Fibroblast of gingiva (primary cell): ENCODE results near the gene GABRP.

Experiments used
- DNase-seq: peaks from one replicate; pipeline ENCODE4 v3.0.0-alpha.2; 2011; ENCODE audit warnings: low read depth

The GABRP gene

DNA sequence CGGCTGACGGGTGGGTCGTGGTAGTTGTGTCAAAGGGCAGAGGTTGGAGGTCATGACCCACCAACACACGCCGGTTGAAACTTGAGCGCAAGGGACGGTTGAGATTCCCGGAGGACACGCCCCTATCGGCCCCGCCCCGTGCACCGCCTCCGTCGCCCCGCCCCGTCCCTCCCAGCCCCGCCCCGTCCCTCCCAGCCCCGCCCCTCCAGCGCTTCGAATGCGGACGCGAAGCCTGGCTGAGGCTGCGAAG is 78.1 kb downstream of the GABRP start:
- no peak for DNase-seq

DNA sequence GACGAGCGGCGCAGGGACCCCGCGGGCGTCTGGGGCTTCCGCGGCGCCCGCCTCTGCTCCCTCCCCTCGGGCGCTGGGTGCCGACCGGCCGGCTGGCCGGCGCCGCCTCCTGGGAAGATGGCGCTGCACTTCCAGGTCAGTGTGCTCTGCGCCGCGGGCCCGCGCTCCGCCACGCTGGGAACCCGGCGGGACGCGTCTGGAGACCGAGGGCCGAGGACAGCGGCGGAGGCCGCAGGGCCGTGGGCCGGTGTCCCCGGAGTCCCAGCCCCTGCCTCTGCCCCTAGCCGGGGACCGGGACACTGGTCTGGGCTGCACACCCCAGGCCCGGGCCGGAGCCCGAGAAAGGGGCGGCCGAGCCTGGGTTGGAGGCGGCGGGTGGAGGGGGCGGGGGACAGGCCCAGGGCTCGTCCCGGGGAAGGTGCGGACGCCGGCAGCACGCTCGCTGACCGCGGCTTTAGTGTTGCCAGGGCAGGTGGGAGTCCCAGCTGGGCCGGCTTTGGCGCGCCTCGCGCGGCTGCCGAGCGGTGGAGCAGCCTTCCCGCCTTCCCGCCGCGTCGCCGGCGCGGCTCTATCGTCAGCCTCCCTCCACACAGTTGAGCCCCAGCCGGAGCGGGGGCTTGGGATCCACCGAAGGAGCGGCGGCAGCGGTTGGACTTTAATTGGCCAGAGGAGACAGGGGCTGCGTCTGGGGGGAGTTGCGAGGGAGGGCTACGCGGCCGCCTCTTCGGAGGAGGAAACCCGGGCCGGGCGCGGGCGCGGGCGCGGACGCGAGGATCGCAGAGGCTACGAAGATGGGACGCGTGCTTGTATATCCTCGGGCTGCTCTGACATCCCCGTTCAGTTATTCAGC is 78.6 kb downstream of the GABRP start, which contains the start of gene RANBP17:
Gene RANBP17, plus strand, starts transcription at position 102 of the 850 bp plus-strand sequence.
- DNase-seq, result peak; percentile 65

DNA sequence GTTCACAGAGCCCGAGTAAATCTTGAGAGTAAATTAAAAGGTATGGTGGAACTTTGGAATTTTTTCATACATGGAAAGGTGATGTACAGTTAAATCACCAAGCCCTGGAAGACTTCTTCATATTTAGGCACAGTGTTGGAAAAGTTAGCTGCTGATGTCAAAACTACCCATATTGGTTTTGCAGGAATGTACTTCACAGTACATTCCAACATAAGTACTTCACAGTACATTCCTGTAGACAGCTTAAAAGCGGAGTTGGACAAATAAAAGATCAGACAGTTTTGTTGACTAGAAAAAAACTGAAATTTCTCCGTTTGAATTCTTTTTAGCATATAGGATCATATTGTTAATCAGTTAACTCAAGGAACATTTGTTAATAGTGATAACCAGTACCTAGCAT is 80.1 kb downstream of the GABRP start:
- peak; percentile 63 for DNase-seq
